Measurements from ENCODE around the gene FAM149A.

The FAM149A gene

GRCh38 chr4:186205156-186205555, 100.7 kb downstream of the FAM149A start:
- no peak for DNase-seq

GRCh38 chr4:186216465-186217024, 112.0 kb downstream of the FAM149A start:
- DNase-seq: peak; percentile 62

- no peak for DNase-seq
These were observed 113.3 kb downstream of the FAM149A start for GRCh38 chr4:186217733-186218293.

DNA sequence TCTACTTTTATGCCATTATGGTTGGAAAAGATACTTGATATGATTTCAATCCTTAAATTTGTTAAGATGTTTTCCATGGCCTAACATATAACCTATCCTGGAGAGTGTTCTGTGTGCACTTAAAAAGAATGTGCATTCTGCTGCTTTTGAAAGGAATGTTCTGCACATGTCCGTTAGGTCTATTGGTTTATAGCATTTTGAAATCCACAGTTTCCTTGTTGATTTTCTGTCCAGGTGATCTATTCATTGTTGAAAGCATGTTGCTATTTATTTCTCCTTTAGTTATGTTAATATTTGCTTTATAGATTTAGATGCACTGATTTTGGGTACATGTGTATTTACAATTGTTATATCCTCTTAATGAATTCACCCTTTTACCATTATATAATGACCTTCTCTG, 117.1 kb downstream of the FAM149A start:
- no peak for DNase-seq
